B cell (primary cell): Measurements from ENCODE around the gene RAD51B.

ENCODE experiments used
- CTCF ChIP-seq: fragments of 200-600 bp; IDR thresholded peaks from one replicate; pipeline ENCODE4 v1.8.0; 2022; ENCODE audit warnings: antibody characterized with exemption, mild to moderate bottlenecking
- EZH2 ChIP-seq: IDR thresholded peaks from 2 replicates; pipeline ENCODE4 v1.6.1; 2012; ENCODE audit warnings: borderline replicate concordance, low read depth, mild to moderate bottlenecking, moderate library complexity, low read length; ENCODE audit not compliant: insufficient read depth, poor library complexity, severe bottlenecking

GRCh38 chr14:68539789-68540188 is 720.2 kb downstream of the RAD51B start:
- TF ChIP-seq EZH2 (no peak), CTCF (no peak)
